HG02840 (cell line): ENCODE results near the gene FAM222B.
"Not testable (repeated sequence)": the region's sequence is repeated elsewhere in the genome, so short reads cannot be mapped to it uniquely, and the experiment has no call there.

Source experiments
- ATAC-seq: cut with Tn5 transposase; IDR thresholded peaks from one replicate; pipeline ENCODE4 v1.9.1; 2021; ENCODE audit warnings: mild to moderate bottlenecking, moderate library complexity, moderate number of reproducible peaks; ENCODE audit not compliant: unreplicated experiment, low FRiP score

FAM222B gene

DNA sequence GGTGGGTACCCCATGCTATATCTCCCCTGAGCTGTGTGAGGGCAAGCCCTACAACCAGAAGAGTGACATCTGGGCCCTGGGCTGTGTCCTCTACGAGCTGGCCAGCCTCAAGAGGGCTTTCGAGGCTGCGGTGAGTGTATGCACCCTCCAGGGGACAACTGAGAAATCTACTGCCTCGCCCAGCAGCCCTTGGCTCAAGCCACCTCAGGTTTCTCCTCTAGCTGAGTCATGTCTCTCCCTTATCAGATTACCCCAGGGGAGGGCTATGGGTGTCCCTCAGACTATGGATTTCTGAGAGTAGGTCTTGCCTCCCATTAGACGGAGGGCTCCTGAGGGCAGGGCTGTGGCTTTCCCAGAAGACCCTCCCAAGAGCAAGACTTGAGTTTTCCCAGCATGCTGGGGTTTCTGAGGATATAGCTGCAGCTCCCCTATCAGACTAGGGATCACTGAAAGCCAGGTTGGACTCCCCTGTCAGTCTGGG is 107.3 kb downstream of the FAM222B start:
- ATAC-seq = no peak

DNA sequence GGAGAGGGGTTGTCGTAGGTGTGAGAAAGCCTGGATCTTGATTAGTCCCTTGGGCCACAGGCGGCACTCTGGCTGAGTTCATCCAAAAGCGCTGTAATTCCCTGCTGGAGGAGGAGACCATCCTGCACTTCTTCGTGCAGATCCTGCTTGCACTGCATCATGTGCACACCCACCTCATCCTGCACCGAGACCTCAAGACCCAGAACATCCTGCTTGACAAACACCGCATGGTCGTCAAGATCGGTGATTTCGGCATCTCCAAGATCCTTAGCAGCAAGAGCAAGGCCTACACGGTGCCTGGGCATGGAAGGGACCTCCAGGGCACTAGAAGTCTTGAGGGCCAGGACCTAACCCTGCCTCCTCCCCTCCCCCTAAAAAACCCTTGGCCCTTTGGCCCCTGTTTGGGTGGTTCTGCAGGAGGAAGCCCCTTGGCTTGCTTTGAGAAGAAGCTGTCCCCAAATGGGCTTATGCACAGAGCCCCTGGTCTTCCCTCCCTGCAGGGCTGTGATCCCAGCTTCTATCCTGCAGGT is 107.8 kb downstream of the FAM222B start:
- ATAC-seq = no peak

DNA sequence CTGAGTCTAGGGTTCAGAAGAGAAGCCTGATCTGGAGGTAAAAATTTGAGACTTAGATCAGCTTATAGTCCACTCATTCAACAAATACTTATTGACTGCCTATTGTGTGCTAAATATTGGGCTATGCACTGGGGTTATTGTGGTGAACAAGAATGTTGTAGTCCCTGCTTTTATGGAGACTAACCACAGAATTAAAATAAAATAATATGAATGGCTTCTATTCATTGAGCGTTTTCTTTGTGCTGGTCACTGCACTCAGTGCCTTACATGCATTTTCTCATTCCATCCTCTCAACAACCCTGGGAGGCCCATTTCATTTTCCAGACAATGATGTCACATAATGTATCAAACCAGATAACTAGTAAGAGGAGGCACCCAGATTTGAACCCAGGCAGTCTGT is 109.2 kb downstream of the FAM222B start:
- no peak for ATAC-seq

DNA sequence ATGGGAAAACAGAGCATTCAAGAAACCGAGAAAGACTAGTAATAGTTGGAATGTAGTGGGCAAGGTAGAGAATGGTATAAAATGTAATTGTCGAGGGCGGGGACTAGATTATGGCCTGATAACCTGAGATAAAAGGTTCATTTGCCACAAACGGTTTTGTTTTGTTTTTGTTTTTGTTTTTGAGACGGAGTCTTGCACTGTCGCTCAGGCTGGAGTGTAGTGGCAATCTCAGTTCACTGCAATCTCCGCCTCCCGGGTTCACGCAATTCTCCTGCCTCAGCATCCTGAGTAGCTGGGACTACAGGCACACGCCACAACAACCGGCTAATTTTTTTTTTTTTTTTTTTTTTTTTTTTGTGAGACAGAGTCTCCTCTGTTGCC is 112.7 kb downstream of the FAM222B start:
- ATAC-seq = no peak

DNA sequence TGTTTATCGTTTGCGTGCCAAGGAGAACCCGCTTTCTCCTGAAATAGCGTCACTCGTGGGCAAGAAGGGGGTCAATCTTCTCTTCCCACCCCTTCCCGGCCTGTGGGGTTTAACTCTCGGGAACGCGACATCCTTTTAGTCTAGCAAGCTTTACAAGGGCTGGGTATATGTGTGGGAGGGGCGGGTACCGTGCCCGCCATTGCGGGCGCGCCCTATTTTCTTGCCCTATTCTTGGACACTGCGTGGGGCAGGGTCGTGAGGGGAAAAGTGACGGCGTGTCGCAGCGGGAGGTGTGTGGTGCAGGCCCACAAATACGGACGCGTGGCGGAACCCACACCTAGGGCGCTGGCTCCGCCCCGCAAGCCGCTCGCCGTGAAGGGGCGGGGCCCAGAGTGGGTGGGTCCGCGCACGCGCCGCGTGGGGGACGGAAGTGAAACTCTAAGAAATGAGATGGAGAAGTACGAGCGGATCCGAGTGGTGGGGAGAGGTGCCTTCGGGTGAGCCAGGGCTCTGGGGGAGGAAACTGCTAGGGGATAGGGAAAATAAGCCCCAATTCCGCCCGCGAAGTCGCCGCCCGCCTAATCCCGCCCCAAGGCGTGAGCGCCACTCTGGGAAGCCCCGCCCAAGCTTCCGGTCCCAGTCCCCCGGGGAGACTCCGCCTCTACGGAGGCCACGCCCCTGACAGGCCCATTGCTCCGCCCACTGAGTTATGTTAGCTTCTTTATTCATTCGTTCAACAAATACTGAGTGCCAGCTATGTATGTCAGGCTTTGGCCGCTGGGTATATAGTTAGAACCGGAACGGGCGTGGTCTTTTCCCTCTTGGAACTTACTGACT is 114.0 kb downstream of the FAM222B start, which contains the start of gene NEK8:
Gene NEK8, plus strand, starts transcription at position 425 of the 837 bp plus-strand sequence. Its CDS starts 26 bp downstream, at position 451.
- peak; percentile 31 for ATAC-seq

DNA sequence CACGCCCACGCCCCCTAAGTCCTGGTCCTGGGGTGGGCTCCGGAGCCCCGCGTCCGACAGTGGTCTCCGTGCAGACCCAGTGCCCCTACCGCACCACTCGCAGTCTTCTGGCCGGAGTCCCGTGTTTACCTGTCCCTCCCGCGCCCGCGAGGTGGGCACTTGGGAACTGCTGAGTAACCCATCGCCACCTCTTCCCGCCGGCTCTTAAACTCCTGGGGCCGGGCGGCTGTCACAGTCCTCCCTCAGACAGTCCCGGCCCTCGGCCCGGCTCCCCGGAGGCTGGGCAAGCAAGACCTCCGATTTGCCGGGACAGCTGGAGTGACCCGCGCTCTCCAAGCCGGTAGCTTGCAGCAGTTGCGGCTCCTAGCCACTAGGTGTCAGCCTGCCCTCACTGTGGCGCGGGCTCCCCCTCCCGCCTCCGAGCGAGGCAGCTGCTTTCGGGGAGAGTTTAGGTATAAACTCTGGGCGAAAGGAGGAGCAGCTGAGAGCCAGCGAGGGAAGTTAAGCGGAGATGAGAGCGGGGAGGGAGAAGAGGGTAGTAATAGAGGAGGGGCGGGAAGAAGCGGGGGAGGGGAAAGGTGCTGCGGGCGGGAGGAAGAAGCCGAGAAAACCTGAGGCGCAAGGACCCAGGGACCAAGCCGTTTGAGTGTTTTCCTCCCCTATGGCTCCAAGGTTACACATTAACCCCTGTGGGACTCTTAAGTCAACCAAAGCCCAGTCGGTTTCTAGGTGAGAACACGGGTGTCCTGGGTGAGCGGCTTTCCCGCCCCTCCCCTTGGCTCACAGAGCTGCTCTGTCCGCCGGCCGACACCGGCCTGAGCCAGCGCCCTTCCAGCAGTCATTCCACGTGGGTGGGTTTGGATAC is 115.7 kb downstream of the FAM222B start:
- peak; percentile 35 for ATAC-seq

DNA sequence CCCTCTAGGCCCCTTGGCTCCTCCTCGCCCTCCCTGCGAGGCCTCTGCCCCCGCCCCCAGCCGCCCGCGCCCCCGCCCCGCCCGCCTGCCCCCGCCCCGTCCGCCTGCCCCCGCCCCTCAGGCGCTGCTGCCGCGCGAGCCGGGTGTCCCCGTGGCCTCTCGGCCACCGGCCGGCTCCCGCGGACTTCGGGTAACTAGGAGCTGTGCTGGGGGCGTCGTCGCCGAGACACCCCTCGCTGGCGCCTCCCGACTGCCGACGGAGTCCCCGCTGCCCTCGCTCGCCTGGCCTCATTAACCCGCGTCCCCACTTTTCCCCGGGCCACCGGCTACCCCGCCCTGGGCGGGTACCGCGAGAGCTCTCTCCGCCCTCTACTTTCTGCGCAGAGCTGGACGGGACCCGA is 116.4 kb downstream of the FAM222B start, which contains the start of gene TLCD1:
Gene TLCD1, minus strand, starts transcription at position 8 of the 401 bp plus-strand sequence. CDS start 136 bp downstream, outside the sequence.
- ATAC-seq = peak; percentile 11

DNA sequence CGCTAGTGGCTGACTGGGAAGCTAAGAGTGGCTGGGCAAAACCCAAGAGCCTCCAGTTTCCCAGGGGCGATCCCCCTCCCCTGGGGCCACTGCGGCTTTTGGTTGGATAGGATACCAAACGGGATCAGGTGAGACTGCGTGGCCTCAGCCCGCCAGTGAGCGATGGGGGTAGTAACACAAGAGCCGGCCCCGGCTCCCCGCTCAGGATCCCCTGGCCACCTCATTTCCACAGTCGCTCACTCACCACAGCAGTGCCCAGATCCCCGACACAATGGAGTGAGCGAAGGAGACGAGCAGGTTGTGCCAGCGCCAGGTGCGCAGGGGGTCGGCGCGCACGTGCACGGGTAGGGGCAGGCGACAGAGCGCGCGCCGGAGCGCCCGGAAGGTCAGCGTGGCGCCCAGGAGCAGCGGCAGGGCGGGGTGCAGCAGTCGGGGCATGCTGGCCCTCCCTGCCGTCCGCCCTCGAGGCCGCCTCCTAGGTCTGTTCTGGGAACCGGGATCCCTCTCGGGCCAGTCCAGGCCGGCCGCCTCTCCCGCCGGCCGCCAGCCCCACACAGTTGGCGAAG is 116.8 kb downstream of the FAM222B start:
- peak; percentile 1 for ATAC-seq

DNA sequence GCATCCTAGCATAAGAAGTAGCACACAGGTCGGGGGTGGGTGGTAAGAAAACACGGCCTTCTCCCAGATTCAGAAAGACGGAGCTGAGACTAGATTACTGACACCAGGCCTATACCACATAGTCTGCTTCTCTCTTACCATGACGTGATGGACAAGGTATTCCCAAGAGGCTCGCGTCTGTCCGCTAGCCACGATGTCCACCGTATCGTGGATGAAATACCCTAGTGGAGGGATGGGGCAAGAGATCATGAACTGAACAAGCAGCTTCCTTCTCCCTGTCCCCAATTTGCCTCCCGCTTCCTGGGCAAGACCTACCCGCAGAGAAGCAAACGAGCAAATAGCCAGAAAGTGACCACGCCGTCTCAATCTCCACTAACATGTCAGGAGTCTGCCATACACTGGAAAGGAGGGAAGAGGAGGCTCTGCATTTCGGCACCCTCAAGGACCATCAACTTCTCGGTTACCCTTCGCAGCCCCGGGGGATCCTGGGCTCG is 117.4 kb downstream of the FAM222B start:
- ATAC-seq = no peak

DNA sequence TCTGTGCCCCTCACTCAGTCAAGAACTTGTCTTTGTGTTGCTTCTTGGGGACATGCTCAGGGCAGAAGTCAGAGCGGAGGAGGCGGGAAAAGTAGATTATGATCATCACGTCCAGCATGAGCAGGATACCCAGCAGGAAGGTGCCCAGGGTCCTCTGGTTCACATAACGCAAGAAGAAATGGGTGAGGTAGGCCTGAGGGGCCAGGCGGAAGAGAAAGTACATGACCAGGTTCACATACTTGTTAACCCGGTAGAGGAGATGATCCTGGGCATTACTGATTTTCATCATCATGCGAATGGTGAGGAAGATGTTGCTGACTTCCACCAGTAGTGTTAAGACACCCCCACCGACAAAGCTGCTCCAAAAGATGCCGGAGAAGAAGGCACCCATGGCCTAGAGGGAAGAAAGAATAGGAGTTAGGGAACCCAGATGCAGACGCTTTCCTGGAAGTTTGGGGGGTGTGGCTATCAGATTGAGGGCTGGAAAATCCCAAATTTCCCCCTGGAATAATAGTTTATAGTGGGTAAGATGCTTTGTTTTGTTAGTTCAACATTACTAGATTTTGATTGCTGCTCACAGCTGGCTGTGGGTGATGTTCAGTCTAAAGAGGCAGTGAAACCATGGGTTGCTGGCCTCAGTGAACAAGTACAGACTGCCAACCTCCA is 118.0 kb downstream of the FAM222B start:
- no peak for ATAC-seq

DNA sequence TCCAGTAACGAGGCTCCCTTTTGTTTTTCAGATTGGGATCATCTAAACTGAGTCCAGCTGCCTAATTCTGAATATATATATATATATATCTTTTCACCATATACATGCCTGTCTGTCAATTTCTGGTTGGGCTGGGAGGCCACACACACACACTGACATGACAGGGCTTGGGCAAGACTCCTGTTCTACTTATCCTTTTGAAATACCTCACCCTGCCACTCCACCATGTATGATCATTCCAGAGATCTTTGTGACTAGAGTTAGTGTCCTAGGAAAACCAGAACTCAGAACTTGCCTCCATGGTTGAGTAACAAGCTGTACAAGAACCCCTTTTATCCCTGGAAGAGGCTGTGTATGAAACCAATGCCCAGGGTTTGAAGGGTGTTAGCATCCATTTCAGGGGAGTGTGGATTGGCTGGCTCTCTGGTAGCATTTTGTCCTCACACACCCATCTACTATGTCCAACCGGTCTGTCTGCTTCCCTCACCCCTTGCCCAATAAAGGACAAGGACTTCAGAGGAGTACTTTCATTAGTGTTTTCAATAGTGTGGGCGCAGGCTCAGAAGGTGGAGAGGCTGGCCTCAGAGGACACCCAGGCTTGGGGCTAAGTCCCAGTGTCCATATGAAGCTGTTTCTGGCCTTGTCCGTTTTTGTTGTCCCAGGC is 118.6 kb downstream of the FAM222B start:
- not testable (repeated sequence) for ATAC-seq

DNA sequence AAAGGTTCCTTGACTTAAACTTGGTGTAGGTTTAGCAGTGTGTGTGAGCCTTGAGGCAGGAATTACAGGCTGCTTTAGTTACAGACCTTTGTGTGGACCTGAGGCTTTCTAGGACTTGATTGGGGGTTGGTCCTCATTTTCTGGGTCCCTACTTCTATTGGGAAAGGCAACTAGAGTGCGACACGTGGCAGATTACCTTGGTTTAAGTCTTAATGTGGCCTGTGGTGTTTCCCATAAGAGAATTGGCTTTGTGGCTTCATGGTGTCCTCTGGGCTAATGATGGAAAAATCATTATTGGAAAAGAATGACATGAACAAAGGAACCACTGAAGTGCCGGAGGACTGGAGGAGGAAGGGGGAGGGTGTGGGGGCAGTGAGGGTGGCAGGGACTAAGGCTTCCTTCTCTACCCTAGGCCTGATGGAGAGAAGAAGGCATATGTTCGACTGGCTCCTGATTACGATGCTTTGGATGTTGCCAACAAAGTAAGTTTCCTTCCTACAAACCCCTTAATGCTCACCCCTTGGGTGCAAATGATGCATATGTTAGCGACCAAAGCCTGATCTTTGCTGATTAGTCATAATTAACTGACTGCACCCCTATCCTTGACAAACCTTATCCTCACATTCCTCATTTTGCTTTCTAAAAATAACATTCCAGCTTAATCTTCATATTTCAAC is 119.3 kb downstream of the FAM222B start:
- no peak for ATAC-seq

DNA sequence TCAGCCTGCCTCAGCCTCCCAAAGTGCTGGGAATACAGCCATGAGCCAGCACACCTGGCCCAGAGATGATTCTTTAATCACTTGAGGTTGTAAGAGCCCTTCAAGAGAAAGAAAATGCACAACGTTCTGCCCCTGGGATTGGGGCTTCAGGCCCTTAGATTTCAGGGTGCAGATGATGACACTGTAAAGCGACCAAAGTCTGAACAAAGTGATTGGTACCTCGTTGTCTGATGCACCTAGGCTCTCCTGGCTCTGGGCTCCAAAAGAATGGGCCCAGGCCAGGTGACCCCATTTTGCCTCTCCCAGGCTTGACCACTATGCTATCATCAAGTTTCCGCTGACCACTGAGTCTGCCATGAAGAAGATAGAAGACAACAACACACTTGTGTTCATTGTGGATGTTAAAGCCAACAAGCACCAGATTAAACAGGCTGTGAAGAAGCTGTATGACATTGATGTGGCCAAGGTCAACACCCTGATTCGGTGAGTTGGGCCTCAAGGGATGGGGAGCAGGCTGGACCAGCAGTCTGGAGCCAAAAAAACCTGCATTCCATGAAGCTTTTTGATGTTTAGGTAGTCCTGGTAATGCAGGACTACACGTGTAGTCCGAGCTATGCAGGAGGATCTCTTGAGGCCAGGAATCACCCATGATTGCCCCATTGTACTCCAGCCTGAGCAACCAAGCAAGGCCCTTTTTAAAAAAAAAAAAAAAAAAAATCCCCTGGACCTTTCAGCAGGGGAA is 120.0 kb downstream of the FAM222B start:
- no peak for ATAC-seq

DNA sequence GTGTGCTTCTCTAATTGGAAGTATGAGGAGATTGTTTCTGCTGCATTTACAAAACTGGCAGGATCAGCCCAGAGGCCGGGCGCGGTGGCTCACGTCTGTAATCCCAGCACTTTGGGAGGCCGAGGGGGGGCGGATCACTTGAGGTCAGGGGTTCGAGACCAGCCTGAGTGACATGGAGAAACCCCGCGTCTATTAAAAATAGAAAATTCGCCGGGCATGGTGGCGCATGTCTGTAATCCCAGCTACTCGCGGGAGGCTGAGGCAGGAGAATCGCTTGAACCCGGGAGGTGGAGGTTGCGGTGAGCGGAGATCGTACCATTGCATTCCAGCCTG is 121.6 kb downstream of the FAM222B start:
- not testable (repeated sequence) for ATAC-seq

DNA sequence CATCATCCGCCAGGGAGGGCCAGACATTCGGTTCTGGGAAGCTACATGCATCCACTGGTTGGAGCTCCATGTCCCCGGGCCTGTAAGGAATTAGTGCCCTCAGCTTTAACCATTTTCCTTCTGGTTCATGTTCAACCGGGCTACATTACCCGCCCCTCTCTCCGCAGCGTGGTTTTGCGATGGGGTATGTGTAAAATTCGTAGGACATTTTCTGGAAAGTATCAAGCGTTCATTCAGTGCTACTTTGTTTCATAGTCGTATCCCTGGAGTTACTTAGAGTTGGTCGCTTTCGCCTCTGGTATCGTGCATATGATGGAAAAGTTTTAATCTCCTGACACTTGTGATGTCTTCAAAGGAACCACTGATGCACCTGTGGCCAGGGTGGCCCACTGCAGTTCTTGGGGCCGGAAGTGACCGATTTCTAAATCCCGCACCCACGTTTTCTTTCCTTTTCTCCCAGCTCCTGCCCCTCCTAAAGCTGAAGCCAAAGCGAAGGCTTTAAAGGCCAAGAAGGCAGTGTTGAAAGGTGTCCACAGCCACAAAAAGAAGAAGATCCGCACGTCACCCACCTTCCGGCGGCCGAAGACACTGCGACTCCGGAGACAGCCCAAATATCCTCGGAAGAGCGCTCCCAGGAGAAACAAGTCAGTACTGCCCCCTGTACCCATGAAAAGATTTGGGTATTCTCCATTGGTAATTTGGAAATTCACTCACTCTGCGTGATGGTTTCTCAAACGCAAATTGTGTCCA is 122.2 kb downstream of the FAM222B start:
- ATAC-seq = no peak

DNA sequence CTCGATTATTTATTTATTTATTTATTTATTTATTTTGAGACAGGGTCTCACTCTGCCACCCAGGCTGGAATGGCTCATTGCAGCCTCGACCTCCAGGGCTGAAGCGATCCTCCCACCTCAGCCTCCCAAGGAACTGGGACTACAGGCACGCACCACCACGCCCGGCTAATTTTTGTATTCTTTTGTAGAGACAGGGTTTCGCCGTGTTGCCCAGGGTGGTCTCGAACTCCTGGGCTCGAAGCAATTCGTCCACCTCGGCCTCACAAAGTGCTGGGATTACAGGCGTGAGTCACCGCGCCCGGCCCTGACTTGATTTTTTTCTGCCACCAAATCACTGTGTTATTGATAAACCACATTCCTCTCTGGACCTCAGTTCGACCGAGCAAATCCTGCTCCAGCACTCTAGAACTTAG is 123.6 kb downstream of the FAM222B start:
- ATAC-seq = no peak

DNA sequence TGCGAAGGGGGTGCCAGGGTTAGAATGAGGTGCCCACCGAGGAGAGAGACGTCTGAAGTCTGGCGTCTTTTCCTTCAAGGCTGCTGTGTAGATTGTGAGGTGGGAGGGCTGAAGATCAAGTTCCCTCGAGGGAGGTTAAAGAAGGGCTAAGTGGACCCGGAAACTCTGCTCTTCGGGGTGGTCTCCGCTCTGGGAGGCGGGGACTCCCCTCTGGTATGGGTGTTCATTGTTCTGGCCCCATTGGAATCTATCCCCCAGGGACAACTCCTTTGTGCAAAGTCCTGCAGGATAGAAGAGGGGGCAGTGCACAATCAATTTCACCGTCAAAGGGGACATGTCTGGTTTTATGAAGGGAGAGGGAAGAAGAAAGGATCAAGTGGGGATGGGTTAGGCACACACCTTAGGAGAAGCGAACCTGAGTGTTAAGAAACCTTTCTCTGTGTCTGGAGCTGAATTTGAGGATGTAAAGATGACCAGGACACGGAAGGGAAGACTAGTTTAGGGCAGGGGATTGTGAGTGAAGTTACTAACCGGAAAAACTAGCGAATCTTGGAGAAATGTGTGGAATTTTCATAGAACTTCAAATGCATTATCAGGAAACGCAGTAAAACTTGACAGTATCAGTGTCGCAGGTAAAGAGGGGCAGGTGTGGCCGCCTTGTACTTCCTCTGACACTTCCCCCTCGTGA is 124.1 kb downstream of the FAM222B start:
- no peak for ATAC-seq
